Astrocyte of the spinal cord (primary cell): ENCODE measurements around the gene ZSWIM9.
A peak's percentile ranks its signal among the peaks of the same experiment; 100 is the strongest.

Experiments
- DNase-seq: peaks from one replicate; pipeline ENCODE4 v3.0.0; 2011; ENCODE audit warnings: low read depth, low spot score
- H3K4me3 ChIP-seq: 2 replicates; pipeline ENCODE4 v1.5.1; 2011; ENCODE audit warnings: low read depth, mild to moderate bottlenecking, low read length, moderate library complexity
- in situ Hi-C: cut with HindIII; loops from 2 replicates; pipeline ENCODE4 v1.10.0; 2017; ENCODE audit warnings: low sequenced_read_pairs
- TF ChIP-seq, protein P1 (sequence below): IDR thresholded peaks from 2 replicates; pipeline ENCODE4 v1.5.1; 2012; ENCODE audit warnings: low read depth, mild to moderate bottlenecking, low read length, inconsistent platforms

ZSWIM9 gene

DNA sequence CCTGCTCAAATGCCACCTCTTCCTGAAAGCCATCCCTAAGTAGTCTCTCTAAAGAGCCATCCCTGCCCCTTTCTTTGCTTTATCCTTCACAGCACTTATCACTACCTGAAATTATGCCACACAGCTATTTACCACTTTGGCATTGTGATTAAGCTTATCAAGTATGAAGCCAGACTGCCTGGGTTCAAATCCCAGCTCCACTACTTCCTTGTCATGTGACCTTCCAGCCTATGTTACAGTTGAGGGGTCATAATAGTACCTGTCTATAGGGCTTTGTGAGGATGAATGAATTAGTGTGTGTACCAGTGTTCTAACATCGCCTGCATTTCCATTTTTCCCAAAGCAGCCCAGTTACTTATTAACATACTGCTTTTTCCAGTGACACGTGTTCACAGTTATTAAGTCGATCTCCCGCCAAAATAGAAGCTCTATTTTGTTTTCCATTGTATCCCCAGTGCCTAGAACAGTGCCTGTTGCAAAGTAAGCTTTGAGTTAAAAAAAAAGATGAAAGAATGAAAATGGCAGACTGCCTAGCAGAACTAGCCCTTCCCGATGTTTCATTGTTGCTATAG is 32.8 kb downstream of the ZSWIM9 start:
- DNase-seq: no peak
- TF ChIP-seq, protein P1, sequence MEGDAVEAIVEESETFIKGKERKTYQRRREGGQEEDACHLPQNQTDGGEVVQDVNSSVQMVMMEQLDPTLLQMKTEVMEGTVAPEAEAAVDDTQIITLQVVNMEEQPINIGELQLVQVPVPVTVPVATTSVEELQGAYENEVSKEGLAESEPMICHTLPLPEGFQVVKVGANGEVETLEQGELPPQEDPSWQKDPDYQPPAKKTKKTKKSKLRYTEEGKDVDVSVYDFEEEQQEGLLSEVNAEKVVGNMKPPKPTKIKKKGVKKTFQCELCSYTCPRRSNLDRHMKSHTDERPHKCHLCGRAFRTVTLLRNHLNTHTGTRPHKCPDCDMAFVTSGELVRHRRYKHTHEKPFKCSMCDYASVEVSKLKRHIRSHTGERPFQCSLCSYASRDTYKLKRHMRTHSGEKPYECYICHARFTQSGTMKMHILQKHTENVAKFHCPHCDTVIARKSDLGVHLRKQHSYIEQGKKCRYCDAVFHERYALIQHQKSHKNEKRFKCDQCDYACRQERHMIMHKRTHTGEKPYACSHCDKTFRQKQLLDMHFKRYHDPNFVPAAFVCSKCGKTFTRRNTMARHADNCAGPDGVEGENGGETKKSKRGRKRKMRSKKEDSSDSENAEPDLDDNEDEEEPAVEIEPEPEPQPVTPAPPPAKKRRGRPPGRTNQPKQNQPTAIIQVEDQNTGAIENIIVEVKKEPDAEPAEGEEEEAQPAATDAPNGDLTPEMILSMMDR: no peak
- in situ Hi-C loops: no loop called here
- H3K4me3 ChIP-seq: peak overlapping the region; percentile 61

GRCh38 chr19:48203794-48204628 is 33.5 kb downstream of the ZSWIM9 start:
- DNase-seq: peak; percentile 96
- H3K4me3 ChIP-seq: peak overlapping the region; percentile 61
- in situ Hi-C loops: no loop called here
- TF ChIP-seq, protein P1: no peak

GRCh38 chr19:48206397-48207093 is 36.1 kb downstream of the ZSWIM9 start:
- in situ Hi-C loops: no loop called here
- no peak overlapping the region for H3K4me3 ChIP-seq
- TF ChIP-seq, protein P1: no peak
- no peak for DNase-seq

GRCh38 chr19:48210005-48210404 is 39.5 kb downstream of the ZSWIM9 start:
- in situ Hi-C loops: no loop called here
- no peak overlapping the region for H3K4me3 ChIP-seq

GRCh38 chr19:48213959-48214358 is 43.5 kb downstream of the ZSWIM9 start:
- TF ChIP-seq, protein P1: no peak
- DNase-seq: no peak
- H3K4me3 ChIP-seq: no peak overlapping the region
- in situ Hi-C loops: no loop called here

More at GRCh38 chr19:48210005-48210404, 39.5 kb downstream of the ZSWIM9 start:
- no peak for DNase-seq
- TF ChIP-seq, protein P1: no peak

DNA sequence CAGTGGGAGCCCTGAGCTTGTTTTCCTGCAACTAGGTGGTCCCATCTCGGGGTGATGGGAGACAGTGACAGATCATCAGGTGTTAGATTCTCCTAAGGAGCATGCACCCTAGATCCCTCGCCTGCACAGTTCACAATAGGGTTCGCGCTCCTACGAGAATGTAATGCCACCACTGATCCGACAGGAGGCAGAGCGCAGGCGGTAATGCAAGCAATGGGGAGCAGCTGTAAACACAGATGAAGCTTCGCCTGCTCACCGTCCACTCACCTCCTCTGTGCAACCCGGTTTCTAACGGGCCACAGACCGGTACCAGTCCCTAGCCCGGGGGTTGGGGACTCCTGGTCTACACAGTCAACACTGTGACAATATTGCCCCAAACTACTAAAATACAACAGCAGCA is 46.5 kb downstream of the ZSWIM9 start:
- no peak for DNase-seq
- no peak overlapping the region for H3K4me3 ChIP-seq
- TF ChIP-seq, protein P1: no peak
- in situ Hi-C loops: no loop called here
